Mesenchymal stem cell (in vitro differentiated cells and primary cell): ENCODE data around the gene FANK1.

Experiments used
- DNase-seq: peaks from one replicate; pipeline ENCODE4 v3.0.0-alpha.2; 2013
- H2AFZ ChIP-seq: one replicate; pipeline ENCODE4 v1.6.1; 2013; ENCODE audit warnings: low read depth, mild to moderate bottlenecking, control low read depth, inconsistent platforms, low read length, moderate library complexity
- H2AK5ac ChIP-seq: 2 replicates; pipeline ENCODE4 v1.6.1; 2013; ENCODE audit warnings: low read length, moderate library complexity, mild to moderate bottlenecking, inconsistent platforms; ENCODE audit not compliant: severe bottlenecking
- H2BK120ac ChIP-seq: one replicate; pipeline ENCODE4 v1.6.1; 2013; ENCODE audit warnings: low read depth, mild to moderate bottlenecking, inconsistent platforms, low read length, moderate library complexity
- H2BK12ac ChIP-seq, 2 experiments: one replicate each; pipeline ENCODE4 v1.6.1; 2013; ENCODE audit warnings: inconsistent platforms in 2 of 2, low read length in 2 of 2, mild to moderate bottlenecking in 2 of 2, moderate library complexity in 2 of 2, control low read depth in 1 of 2
- H2BK15ac ChIP-seq: one replicate; pipeline ENCODE4 v1.6.1; 2013; ENCODE audit warnings: mild to moderate bottlenecking, low read depth, inconsistent platforms; ENCODE audit not compliant: poor library complexity, severe bottlenecking
- H2BK5ac ChIP-seq: 2 replicates; pipeline ENCODE4 v1.6.1; 2013; ENCODE audit warnings: low read depth, mild to moderate bottlenecking, low read length, control low read depth, inconsistent platforms; ENCODE audit not compliant: poor library complexity, severe bottlenecking
- H3K14ac ChIP-seq, 2 experiments: one replicate each; pipeline ENCODE4 v1.6.1; 2013; ENCODE audit warnings: inconsistent platforms in 2 of 2, low read length in 2 of 2, control low read depth in 1 of 2, mild to moderate bottlenecking in 1 of 2, moderate library complexity in 1 of 2
- H3K18ac ChIP-seq, 2 experiments: one replicate each; pipeline ENCODE4 v1.6.1; 2013; ENCODE audit warnings: inconsistent platforms in 2 of 2, low read length in 2 of 2, control low read depth in 1 of 2, low read depth in 1 of 2, mild to moderate bottlenecking in 1 of 2
- H3K23ac ChIP-seq, 2 experiments: one replicate each; pipeline ENCODE4 v1.6.1; 2013; ENCODE audit warnings: inconsistent platforms in 2 of 2, low read length in 2 of 2, mild to moderate bottlenecking in 2 of 2, moderate library complexity in 2 of 2, control low read depth in 1 of 2
- H3K27ac ChIP-seq: 2 replicates; pipeline ENCODE4 v1.5.1; 2013; ENCODE audit warnings: mild to moderate bottlenecking, moderate library complexity, low read length, control low read depth, inconsistent platforms; ENCODE audit not compliant: poor library complexity, severe bottlenecking
- H3K27me3 ChIP-seq, 2 experiments: 2 replicates each; pipeline versions ENCODE4 v1.6.1 to v1.7.0; 2013; ENCODE audit warnings: low read length in 2 of 2, mild to moderate bottlenecking in 2 of 2, moderate library complexity in 2 of 2, control low read depth in 1 of 2, inconsistent platforms in 1 of 2; ENCODE audit not compliant: control insufficient read depth in 1 of 2, insufficient read depth in 1 of 2
- H3K36me3 ChIP-seq, 2 experiments: 2 replicates each; pipeline versions ENCODE4 v1.6.1 to v1.7.0; 2013; ENCODE audit warnings: low read length in 2 of 2, control low read depth in 1 of 2, inconsistent platforms in 1 of 2, low read depth in 1 of 2, mild to moderate bottlenecking in 1 of 2; ENCODE audit not compliant: insufficient read depth in 2 of 2, control insufficient read depth in 1 of 2
- H3K4ac ChIP-seq, 2 experiments: one replicate each; pipeline ENCODE4 v1.6.1; 2013; ENCODE audit warnings: inconsistent platforms in 2 of 2, low read length in 2 of 2, mild to moderate bottlenecking in 2 of 2, moderate library complexity in 2 of 2, control low read depth in 1 of 2, low read depth in 1 of 2
- H3K4me1 ChIP-seq: 2 replicates; pipeline ENCODE4 v1.6.1; 2013; ENCODE audit warnings: low read depth, low read length, control low read depth; ENCODE audit not compliant: control insufficient read depth, insufficient read depth
- H3K4me2 ChIP-seq: 2 replicates; pipeline ENCODE4 v1.6.1; 2013; ENCODE audit warnings: low read length, mild to moderate bottlenecking, inconsistent platforms; ENCODE audit not compliant: poor library complexity, severe bottlenecking
- H3K4me3 ChIP-seq, 2 experiments: 2 replicates each; pipeline versions ENCODE4 v1.5.1 to v1.7.0; 2013; ENCODE audit warnings: low read length in 2 of 2, mild to moderate bottlenecking in 2 of 2, control low read depth in 1 of 2, low read depth in 1 of 2; ENCODE audit not compliant: insufficient read depth in 1 of 2
- H3K79me1 ChIP-seq: replicated peaks from 2 replicates; pipeline ENCODE4 v1.6.1; 2013; ENCODE audit warnings: mild to moderate bottlenecking, control low read depth, low read length, inconsistent platforms; ENCODE audit not compliant: poor library complexity, severe bottlenecking
- H3K9ac ChIP-seq: 2 replicates; pipeline ENCODE4 v1.7.0; 2013; ENCODE audit warnings: mild to moderate bottlenecking, low read length, moderate library complexity
- H3K9me3 ChIP-seq: 2 replicates; pipeline ENCODE4 v1.7.0; 2013; ENCODE audit warnings: mild to moderate bottlenecking, low read length; ENCODE audit not compliant: control insufficient read depth
- H4K8ac ChIP-seq: one replicate; pipeline ENCODE4 v1.6.1; 2013; ENCODE audit warnings: inconsistent platforms, mild to moderate bottlenecking, low read length, moderate library complexity
- H4K91ac ChIP-seq: one replicate; pipeline ENCODE4 v1.6.1; 2013; ENCODE audit warnings: mild to moderate bottlenecking, low read length, inconsistent platforms
- WGBS: methylation state at CpG from one replicate; pipeline ENCODE4 v1.1.7; 2013; ENCODE audit warnings: mixed read lengths; 5-methylcytosine and 5-hydroxymethylcytosine counted together

FANK1 gene

DNA sequence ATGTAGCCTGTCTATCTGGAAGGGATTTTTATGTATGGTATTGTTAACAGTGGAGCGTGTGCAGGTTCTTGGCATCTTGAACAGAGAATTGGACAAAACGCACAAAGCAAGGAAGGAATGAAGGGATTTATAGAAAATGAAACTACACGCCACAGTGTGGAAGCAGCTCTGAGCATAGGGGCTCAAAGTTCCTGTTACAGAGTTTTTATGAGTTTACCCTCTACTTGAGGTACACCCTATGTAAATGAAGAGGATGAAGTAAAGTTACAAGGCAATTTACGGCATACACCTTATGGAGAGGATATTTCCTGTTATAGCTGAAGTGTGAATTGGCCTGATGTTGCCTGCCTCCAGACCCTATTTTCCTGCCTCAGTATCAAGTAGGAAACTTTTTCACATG lies 33.3 kb downstream of the FANK1 start:
- H4K91ac ChIP-seq = no peak overlapping the region
- no peak overlapping the region for H2AK5ac ChIP-seq
- H2BK5ac ChIP-seq = no peak overlapping the region
- no peak overlapping the region for H2BK15ac ChIP-seq
- H3K4ac ChIP-seq = no peak overlapping the region
- no peaks in the 10 kb centered on the region for H3K27me3 ChIP-seq
- H3K14ac ChIP-seq = no peak overlapping the region
- H3K27ac ChIP-seq = no peak overlapping the region
- H2BK120ac ChIP-seq = no peak overlapping the region
- H4K8ac ChIP-seq = no peak overlapping the region
- WGBS = 97% methylated on average over 4 of the region's 4 CpGs
- no peak overlapping the region for H3K9ac ChIP-seq
- H3K9me3 ChIP-seq = no peaks in the 10 kb centered on the region
- H2AFZ ChIP-seq = no peak overlapping the region
- peaks cover 2% of the 10 kb centered on the region for H3K4me1 ChIP-seq
- H3K4me2 ChIP-seq = no peak overlapping the region
- no peaks in the 10 kb centered on the region for H3K79me1 ChIP-seq
- H3K36me3 ChIP-seq = no peaks in the 10 kb centered on the region
- no peak overlapping the region for H3K18ac ChIP-seq
- no peak overlapping the region for H3K23ac ChIP-seq
- H2BK12ac ChIP-seq = no peak overlapping the region
- H3K4me3 ChIP-seq = no peak overlapping the region
- DNase-seq = no peak

DNA sequence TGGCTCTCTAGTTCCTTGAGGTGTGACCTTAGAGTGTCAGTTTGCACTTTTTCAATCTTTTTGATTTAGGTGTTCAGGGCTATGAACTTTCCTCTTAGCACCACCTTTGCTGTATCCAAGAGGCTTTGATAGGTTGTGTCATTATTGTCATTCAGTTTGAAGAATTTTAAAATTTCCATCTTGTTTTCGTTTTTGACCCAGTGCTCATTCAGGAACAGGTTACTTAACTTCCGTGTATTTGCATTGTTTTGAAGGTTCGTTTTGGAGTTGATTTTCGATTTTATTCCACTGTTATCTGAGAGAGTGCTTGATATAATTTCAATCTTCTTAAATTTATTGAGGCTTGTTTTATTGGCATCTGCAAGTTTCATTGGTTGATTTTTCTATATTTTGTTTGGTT lies 37.3 kb downstream of the FANK1 start:
- H2BK12ac ChIP-seq = no peak overlapping the region
- H3K9ac ChIP-seq = no peak overlapping the region
- no peaks in the 10 kb centered on the region for H3K36me3 ChIP-seq
- H2AFZ ChIP-seq = no peak overlapping the region
- H3K18ac ChIP-seq = no peak overlapping the region
- H3K9me3 ChIP-seq = no peaks in the 10 kb centered on the region
- H4K8ac ChIP-seq = no peak overlapping the region
- H3K4me2 ChIP-seq = no peak overlapping the region
- no peak overlapping the region for H2BK120ac ChIP-seq
- H3K4me3 ChIP-seq = no peak overlapping the region
- H3K4ac ChIP-seq = no peak overlapping the region
- H3K14ac ChIP-seq = no peak overlapping the region
- no peaks in the 10 kb centered on the region for H3K27me3 ChIP-seq
- H3K79me1 ChIP-seq = peaks cover 5% of the 10 kb centered on the region
- DNase-seq = no peak
- no peak overlapping the region for H4K91ac ChIP-seq
- WGBS = 79% methylated on average over 4 of the region's 4 CpGs
- peaks cover 6% of the 10 kb centered on the region for H3K4me1 ChIP-seq
- no peak overlapping the region for H2BK15ac ChIP-seq
- H3K27ac ChIP-seq = no peak overlapping the region
- H2AK5ac ChIP-seq = no peak overlapping the region
- no peak overlapping the region for H2BK5ac ChIP-seq
- no peak overlapping the region for H3K23ac ChIP-seq

DNA sequence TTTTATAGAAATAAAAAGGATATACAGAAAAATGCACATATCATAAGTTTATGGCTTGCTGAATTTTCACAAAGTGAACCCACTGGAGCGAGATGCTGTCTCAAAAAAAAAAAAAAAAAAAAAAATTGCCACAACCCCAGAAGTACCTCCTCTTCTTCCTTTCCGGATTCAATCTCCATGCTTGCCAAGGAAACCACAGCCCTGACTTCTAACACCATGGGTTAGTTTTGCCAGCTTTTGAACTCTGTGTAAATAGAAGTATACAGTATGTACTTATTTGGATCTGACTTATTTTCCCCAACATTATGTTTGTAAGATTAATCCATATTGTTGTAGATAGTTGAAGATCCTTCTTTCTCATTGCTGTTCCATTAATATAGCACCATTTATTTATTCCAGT lies 40.0 kb downstream of the FANK1 start:
- no peak overlapping the region for H2AK5ac ChIP-seq
- H3K36me3 ChIP-seq = no peaks in the 10 kb centered on the region
- H3K9ac ChIP-seq = no peak overlapping the region
- H2BK5ac ChIP-seq = no peak overlapping the region
- no peak overlapping the region for H4K8ac ChIP-seq
- H4K91ac ChIP-seq = no peak overlapping the region
- H2AFZ ChIP-seq = no peak overlapping the region
- H3K18ac ChIP-seq = no peak overlapping the region
- no peak overlapping the region for H2BK12ac ChIP-seq
- H3K79me1 ChIP-seq = peaks cover 5% of the 10 kb centered on the region
- no peak overlapping the region for H3K14ac ChIP-seq
- no peak overlapping the region for H3K23ac ChIP-seq
- H3K4me3 ChIP-seq = no peak overlapping the region
- no peaks in the 10 kb centered on the region for H3K27me3 ChIP-seq
- no peak overlapping the region for H3K4me2 ChIP-seq
- no peak overlapping the region for H2BK15ac ChIP-seq
- no peak for DNase-seq
- no peaks in the 10 kb centered on the region for H3K9me3 ChIP-seq
- peaks cover 6% of the 10 kb centered on the region for H3K4me1 ChIP-seq
- no peak overlapping the region for H3K4ac ChIP-seq
- WGBS = 92% methylated on average over 1 of the region's 2 CpGs
- no peak overlapping the region for H2BK120ac ChIP-seq
- H3K27ac ChIP-seq = no peak overlapping the region

DNA sequence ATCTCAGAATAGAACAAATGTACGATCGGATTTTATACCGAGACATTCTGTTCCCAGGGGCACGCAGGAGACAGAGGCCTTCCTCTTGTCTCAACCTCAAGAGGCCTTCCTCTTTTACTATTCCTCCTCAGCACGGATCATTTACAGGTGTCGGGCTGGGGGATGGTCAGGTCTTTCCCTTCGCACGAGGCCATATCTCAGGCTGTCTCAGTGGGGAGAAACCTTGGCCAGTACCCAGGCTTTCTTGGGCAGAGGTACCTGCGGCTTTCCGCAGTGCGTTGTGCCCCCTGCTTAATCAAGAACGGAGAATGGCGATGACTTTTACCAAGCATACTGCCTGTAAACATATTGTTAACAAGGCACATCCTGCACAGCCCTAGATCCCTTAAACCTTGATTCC lies 44.2 kb downstream of the FANK1 start:
- H3K27me3 ChIP-seq = no peaks in the 10 kb centered on the region
- H3K36me3 ChIP-seq = no peaks in the 10 kb centered on the region
- no peak overlapping the region for H3K4me2 ChIP-seq
- H4K8ac ChIP-seq = no peak overlapping the region
- no peak overlapping the region for H3K14ac ChIP-seq
- H2BK120ac ChIP-seq = no peak overlapping the region
- no peak overlapping the region for H2AFZ ChIP-seq
- no peak overlapping the region for H3K18ac ChIP-seq
- H3K9ac ChIP-seq = no peak overlapping the region
- H2BK12ac ChIP-seq = no peak overlapping the region
- no peak overlapping the region for H3K27ac ChIP-seq
- no peaks in the 10 kb centered on the region for H3K9me3 ChIP-seq
- no peak overlapping the region for H3K23ac ChIP-seq
- no peaks in the 10 kb centered on the region for H3K79me1 ChIP-seq
- no peak overlapping the region for H3K4me3 ChIP-seq
- H3K4ac ChIP-seq = no peak overlapping the region
- no peak overlapping the region for H4K91ac ChIP-seq
- WGBS = 84% methylated on average over 13 of the region's 13 CpGs
- no peak overlapping the region for H2AK5ac ChIP-seq
- H2BK5ac ChIP-seq = no peak overlapping the region
- no peak for DNase-seq
- no peaks in the 10 kb centered on the region for H3K4me1 ChIP-seq
- H2BK15ac ChIP-seq = no peak overlapping the region
